ENCODE results near the gene USH2A.

The USH2A gene

GRCh38 chr1:215844777-215845176 lies 578.5 kb downstream of the USH2A start:
- Mint-ChIP-seq H3K4me1 (no peaks in the 10 kb centered on the region), H3K27ac (no peak overlapping the region), H3K36me3 (no peaks in the 10 kb centered on the region), H3K9me3 (peaks cover 9% of the 10 kb centered on the region), H3K4me3 (no peak overlapping the region), H3K27me3 (no peaks in the 10 kb centered on the region)

- Mint-ChIP-seq H3K4me1 (no peaks in the 10 kb centered on the region), H3K27ac (no peak overlapping the region), H3K27me3 (no peaks in the 10 kb centered on the region), H3K9me3 (peaks cover 9% of the 10 kb centered on the region), H3K36me3 (no peaks in the 10 kb centered on the region), H3K4me3 (no peak overlapping the region)
These were observed 579.0 kb downstream of the USH2A start for GRCh38 chr1:215844266-215844665.

- Mint-ChIP-seq H3K27ac (no peak overlapping the region), H3K9me3 (peaks cover 9% of the 10 kb centered on the region), H3K4me1 (no peaks in the 10 kb centered on the region), H3K4me3 (no peak overlapping the region), H3K36me3 (no peaks in the 10 kb centered on the region), H3K27me3 (no peaks in the 10 kb centered on the region)
These were observed 580.3 kb downstream of the USH2A start for GRCh38 chr1:215842905-215843304.

GRCh38 chr1:215835951-215836350 lies 587.3 kb downstream of the USH2A start:
- Mint-ChIP-seq H3K27me3 (no peaks in the 10 kb centered on the region), H3K9me3 (peaks cover 7% of the 10 kb centered on the region), H3K27ac (no peak overlapping the region), H3K36me3 (no peaks in the 10 kb centered on the region), H3K4me3 (no peak overlapping the region), H3K4me1 (no peaks in the 10 kb centered on the region)

GRCh38 chr1:215833941-215834729 lies 589.1 kb downstream of the USH2A start:
- Mint-ChIP-seq H3K36me3 (no peaks in the 10 kb centered on the region), H3K27ac (no peak overlapping the region), H3K9me3 (peaks cover 10% of the 10 kb centered on the region), H3K4me1 (no peaks in the 10 kb centered on the region), H3K27me3 (no peaks in the 10 kb centered on the region), H3K4me3 (no peak overlapping the region)

GRCh38 chr1:215830226-215830810 lies 592.9 kb downstream of the USH2A start:
- Mint-ChIP-seq H3K4me3 (no peak overlapping the region), H3K27me3 (no peaks in the 10 kb centered on the region), H3K36me3 (no peaks in the 10 kb centered on the region), H3K4me1 (no peaks in the 10 kb centered on the region), H3K27ac (no peak overlapping the region), H3K9me3 (peaks cover 10% of the 10 kb centered on the region)

- Mint-ChIP-seq H3K4me1 (no peaks in the 10 kb centered on the region), H3K27ac (no peak overlapping the region), H3K27me3 (no peaks in the 10 kb centered on the region), H3K9me3 (peaks cover 3% of the 10 kb centered on the region), H3K4me3 (no peak overlapping the region), H3K36me3 (no peaks in the 10 kb centered on the region)
These were observed 598.2 kb downstream of the USH2A start for GRCh38 chr1:215825056-215825455.

GRCh38 chr1:215824245-215824644 lies 599.0 kb downstream of the USH2A start:
- no peaks in the 10 kb centered on the region for H3K36me3 Mint-ChIP-seq
- H3K9me3 Mint-ChIP-seq, result no peaks in the 10 kb centered on the region
- no peaks in the 10 kb centered on the region for H3K27me3 Mint-ChIP-seq
- no peaks in the 10 kb centered on the region for H3K4me1 Mint-ChIP-seq
- no peak overlapping the region for H3K4me3 Mint-ChIP-seq
- H3K27ac Mint-ChIP-seq, result no peak overlapping the region

GRCh38 chr1:215819114-215819513 lies 604.1 kb downstream of the USH2A start:
- Mint-ChIP-seq H3K4me1 (no peaks in the 10 kb centered on the region), H3K36me3 (no peaks in the 10 kb centered on the region), H3K27me3 (no peaks in the 10 kb centered on the region), H3K27ac (no peak overlapping the region), H3K4me3 (no peak overlapping the region), H3K9me3 (no peaks in the 10 kb centered on the region)

GRCh38 chr1:215807911-215808436 lies 615.3 kb downstream of the USH2A start:
- no peaks in the 10 kb centered on the region for H3K36me3 Mint-ChIP-seq
- no peaks in the 10 kb centered on the region for H3K4me1 Mint-ChIP-seq
- no peaks in the 10 kb centered on the region for H3K27me3 Mint-ChIP-seq
- H3K27ac Mint-ChIP-seq, result no peak overlapping the region
- peaks cover 15% of the 10 kb centered on the region for H3K9me3 Mint-ChIP-seq
- H3K4me3 Mint-ChIP-seq, result no peak overlapping the region

- Mint-ChIP-seq H3K27me3 (no peaks in the 10 kb centered on the region), H3K27ac (no peak overlapping the region), H3K36me3 (no peaks in the 10 kb centered on the region), H3K9me3 (peaks cover 10% of the 10 kb centered on the region), H3K4me3 (no peak overlapping the region), H3K4me1 (no peaks in the 10 kb centered on the region)
These were observed 616.0 kb downstream of the USH2A start for GRCh38 chr1:215807218-215807617.

- no peak overlapping the region for H3K27ac Mint-ChIP-seq
- H3K36me3 Mint-ChIP-seq, result no peaks in the 10 kb centered on the region
- H3K4me3 Mint-ChIP-seq, result no peak overlapping the region
- H3K4me1 Mint-ChIP-seq, result no peaks in the 10 kb centered on the region
- H3K27me3 Mint-ChIP-seq, result no peaks in the 10 kb centered on the region
- H3K9me3 Mint-ChIP-seq, result peaks cover 5% of the 10 kb centered on the region
These were observed 625.4 kb downstream of the USH2A start for GRCh38 chr1:215797859-215798258.

- Mint-ChIP-seq H3K27me3 (no peaks in the 10 kb centered on the region), H3K4me3 (no peak overlapping the region), H3K4me1 (no peaks in the 10 kb centered on the region), H3K9me3 (no peaks in the 10 kb centered on the region), H3K27ac (no peak overlapping the region), H3K36me3 (no peaks in the 10 kb centered on the region)
These were observed 629.1 kb downstream of the USH2A start for GRCh38 chr1:215794156-215794555.

GRCh38 chr1:215793180-215793579 lies 630.1 kb downstream of the USH2A start:
- no peaks in the 10 kb centered on the region for H3K9me3 Mint-ChIP-seq

GRCh38 chr1:215792446-215792845 lies 630.8 kb downstream of the USH2A start:
- Mint-ChIP-seq H3K4me1 (no peaks in the 10 kb centered on the region), H3K9me3 (no peaks in the 10 kb centered on the region), H3K36me3 (no peaks in the 10 kb centered on the region), H3K27me3 (no peaks in the 10 kb centered on the region), H3K4me3 (no peak overlapping the region), H3K27ac (no peak overlapping the region)

More at GRCh38 chr1:215793180-215793579, 630.1 kb downstream of the USH2A start:
- H3K4me1 Mint-ChIP-seq, result no peaks in the 10 kb centered on the region
- H3K27ac Mint-ChIP-seq, result no peak overlapping the region
- H3K36me3 Mint-ChIP-seq, result no peaks in the 10 kb centered on the region
- H3K27me3 Mint-ChIP-seq, result no peaks in the 10 kb centered on the region
- H3K4me3 Mint-ChIP-seq, result no peak overlapping the region

GRCh38 chr1:215789981-215790380 lies 633.3 kb downstream of the USH2A start:
- H3K4me1 Mint-ChIP-seq, result no peaks in the 10 kb centered on the region
- no peaks in the 10 kb centered on the region for H3K36me3 Mint-ChIP-seq
- no peaks in the 10 kb centered on the region for H3K27me3 Mint-ChIP-seq
- H3K9me3 Mint-ChIP-seq, result no peaks in the 10 kb centered on the region
- H3K4me3 Mint-ChIP-seq, result no peak overlapping the region
- no peak overlapping the region for H3K27ac Mint-ChIP-seq
